Heart left ventricle (tissue), 16 donors: Measurements from ENCODE around the gene DACT2. TPM values are rescaled to one million over a fixed set of nuclear protein-coding genes. Genes with fewer than 3 reads are reported as not detected.

ENCODE experiments used
- ATAC-seq, 4 donors: fragments of 200-7000 bp; cut with Tn5 transposase; one replicate each; pipeline ENCODE4 v1.9.1; 2020 to 2022; ENCODE audit warnings: moderate library complexity in 4 of 4, mild to moderate bottlenecking in 3 of 4, moderate number of reproducible peaks in 1 of 4
- DNase-seq, 5 donors: peaks; one replicate each; pipeline ENCODE4 v3.0.0-alpha.2; 2020
- H3K27ac ChIP-seq, 12 donors: fragments of 200-600 bp; sonication (generic) in 4 of 12; one replicate each; pipeline versions ENCODE4 v1.5.0 to v1.8.0; 2016 to 2022; ENCODE audit warnings: mild to moderate bottlenecking in 2 of 12
- H3K27me3 ChIP-seq, 9 donors: fragments of 200-600 bp; sonication (generic) in 2 of 9; one replicate each; pipeline versions ENCODE4 v1.5.1 to v1.8.0; 2016 to 2022; ENCODE audit warnings: mild to moderate bottlenecking in 3 of 9
- H3K36me3 ChIP-seq, 9 donors: fragments of 200-600 bp; sonication (generic) in 2 of 9; one replicate each; pipeline versions ENCODE4 v1.5.0 to v1.8.0; 2018 to 2022; ENCODE audit warnings: mild to moderate bottlenecking in 2 of 9
- H3K4me1 ChIP-seq, 12 donors: fragments of 200-600 bp; sonication (generic) in 4 of 12; one replicate each; pipeline versions ENCODE4 v1.5.0 to v1.8.0; 2016 to 2022; ENCODE audit warnings: mild to moderate bottlenecking in 3 of 12
- H3K4me3 ChIP-seq, 12 donors: fragments of 200-600 bp; sonication (generic) in 4 of 12; one replicate each; pipeline versions ENCODE4 v1.5.0 to v1.8.0; 2017 to 2022; ENCODE audit warnings: mild to moderate bottlenecking in 9 of 12, moderate library complexity in 4 of 12
- H3K9me3 ChIP-seq, 12 donors: fragments of 200-600 bp; sonication (generic) in 4 of 12; one replicate each; pipeline versions ENCODE4 v1.5.0 to v1.8.0; 2016 to 2022; ENCODE audit warnings: mild to moderate bottlenecking in 1 of 12
- POLR2A ChIP-seq, 2 donors: fragments of 450-650 bp; IDR thresholded peaks; one replicate each; pipeline ENCODE4 v1.6.1; 2017; ENCODE audit warnings: antibody characterized with exemption in 2 of 2, mild to moderate bottlenecking in 2 of 2, moderate library complexity in 2 of 2
- WGBS, 4 donors: extraction: QIAGEN DNeasy Blood & Tissue Kit in 2 of 4; methylation state at CpG; one replicate each; pipeline versions ENCODE4 v1.1.5 to v1.1.7; 2013 to 2018; 5-methylcytosine and 5-hydroxymethylcytosine counted together
- intact Hi-C, 10 donors: fragments of 100-400 bp; cut with DNase I; formaldehyde crosslinking; loops; one replicate each; pipeline versions ENCODE4 v1.11.1 to v1.14.2; 2022
- polyA plus RNA-seq, 2 donors: library from polyadenylated mRNA; stranded (reverse); fragments of 200-250 nt; gene quantifications; one replicate each; pipeline ENCODE4 v1.2.3, GENCODE V29; 2013
- total RNA-seq, 9 donors: library from RNA; depleted of rRNA in 2 of 9; stranded (reverse); fragments of >200 nt in 2 of 9; fragmentation: NEBNext Ultra II Directional in 3 of 9; extraction: Animal tissue kit (Norgen Biotek cat#: 25700) in 3 of 9; gene quantifications; one replicate each; pipeline versions ENCODE4 v1.1.0 to v1.2.4, GENCODE V29; 2016 to 2023
- TF ChIP-seq, protein P1 (sequence below), 12 donors: fragments of 200-600 bp; sonication (generic) in 4 of 12; IDR thresholded peaks; one replicate each; pipeline versions ENCODE4 v1.5.0 to v1.8.0; 2018 to 2022; ENCODE audit warnings: antibody characterized with exemption in 12 of 12, mild to moderate bottlenecking in 5 of 12
- donor health status: ischemic (EF 13 %, LVEDD 7.1; RV severe dilation, severe dysfunction).
- donor health status: healthy with polysubstance abuse.
- donor health status: DM: no; HTN: yes; CAD: no.
- donor health status: DM: no; HTN: no; CAD: no.
- donor health status: ischemic (EF 25% LVEDD 6.9; RV normal size, moderate dysfunction).
- donor health status: ischemic (EF 25% LVEDD 5.7; RV mildly dilated, moderate dysfunction).
- donor health status: healthy.
- donor health status: DM: yes; HTN: yes; CAD: no.
- donor health status: ischemic (EF 35%, LVEDD 5.7; RV mildly dilated, moderate dysfunction).
- donor health status: nonischemic (EF 11% LVEDD 7.7; RV severe dilation, severe dysfunction).
- donor health status: DM: yes; HTN: yes; CAD: no.
- donor health status: PGD.
- donor health status: ischemic (EF 29% LVEDD 5.4; RV normal size, mild dysfunction).
- donor health status: nonischemic (EF 23%, LVEDD 6.1; RV moderate dilation, normal function).

DACT2 gene
- total and polyA plus RNA-seq, 11 donors = 0.14 to 3.8 (median 0.30) TPM

DNA sequence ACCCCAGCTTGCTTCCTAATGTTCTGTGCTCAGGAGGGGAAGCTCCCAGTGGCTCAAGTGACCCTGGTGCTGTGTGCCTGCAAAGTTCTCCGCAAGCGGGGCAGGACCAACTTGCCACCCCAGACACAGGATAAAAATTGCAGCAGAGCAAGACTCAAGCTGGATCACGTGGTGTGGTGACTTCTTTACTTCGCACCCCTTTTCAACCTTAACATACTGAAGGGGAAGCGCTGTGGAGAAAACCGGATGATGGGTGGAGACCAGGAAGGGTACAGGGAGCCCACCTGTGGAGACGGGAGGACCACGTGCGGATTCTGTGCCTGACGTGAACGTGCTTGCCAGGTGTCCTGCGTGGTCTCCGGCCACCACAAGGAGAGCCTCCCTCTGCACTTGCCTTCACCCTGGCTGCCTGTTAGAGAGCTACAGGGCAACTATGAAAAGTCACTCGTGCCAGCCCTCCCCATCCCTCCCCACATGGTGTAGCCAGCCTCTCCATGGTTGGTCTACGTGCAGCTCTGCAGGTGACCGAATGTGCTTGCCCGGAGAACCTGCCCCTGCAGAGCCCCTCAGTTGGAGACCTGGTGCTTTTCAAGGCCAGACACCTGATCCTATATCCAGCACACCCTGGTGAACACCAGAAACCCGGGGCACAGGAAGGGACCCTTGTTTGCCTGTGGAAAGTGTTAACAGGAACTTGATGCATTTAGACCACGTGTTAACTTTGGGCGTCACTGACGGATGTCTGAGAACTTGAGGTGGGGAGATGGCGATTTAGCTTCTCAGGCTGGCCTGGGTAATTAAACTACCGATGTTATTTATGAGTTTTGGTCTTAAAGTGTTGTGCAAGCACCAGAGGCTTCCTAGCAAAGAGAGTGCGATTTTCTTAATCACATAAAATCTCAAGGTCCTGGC is 23.9 kb upstream of the DACT2 start:
- Histone ChIP-seq H3K4me1 (no peaks in the 10 kb centered on the region), H3K4me3 (no peak overlapping the region), H3K36me3 (no peaks in the 10 kb centered on the region), H3K27me3 (peaks cover 0 to 22% (median 7%) of the 10 kb centered on the region in 9 donors), H3K9me3 (no peaks in the 10 kb centered on the region), H3K27ac (no peak overlapping the region)
- intact Hi-C loops = loop anchor here in 1 of 10 donors (10.0 kb wide), 1 partner anchor 189 kb away; no protein-coding TSS in a partner anchor
- 61 to 68% (median 64%) methylated on average over 24 of the region's 24 CpGs for WGBS, 4 donors
- ATAC-seq (no peak), DNase-seq (no peak)
- no peak for TF ChIP-seq POLR2A (IDR thresholded peaks at IDR 0.05)
- TF ChIP-seq, protein P1, sequence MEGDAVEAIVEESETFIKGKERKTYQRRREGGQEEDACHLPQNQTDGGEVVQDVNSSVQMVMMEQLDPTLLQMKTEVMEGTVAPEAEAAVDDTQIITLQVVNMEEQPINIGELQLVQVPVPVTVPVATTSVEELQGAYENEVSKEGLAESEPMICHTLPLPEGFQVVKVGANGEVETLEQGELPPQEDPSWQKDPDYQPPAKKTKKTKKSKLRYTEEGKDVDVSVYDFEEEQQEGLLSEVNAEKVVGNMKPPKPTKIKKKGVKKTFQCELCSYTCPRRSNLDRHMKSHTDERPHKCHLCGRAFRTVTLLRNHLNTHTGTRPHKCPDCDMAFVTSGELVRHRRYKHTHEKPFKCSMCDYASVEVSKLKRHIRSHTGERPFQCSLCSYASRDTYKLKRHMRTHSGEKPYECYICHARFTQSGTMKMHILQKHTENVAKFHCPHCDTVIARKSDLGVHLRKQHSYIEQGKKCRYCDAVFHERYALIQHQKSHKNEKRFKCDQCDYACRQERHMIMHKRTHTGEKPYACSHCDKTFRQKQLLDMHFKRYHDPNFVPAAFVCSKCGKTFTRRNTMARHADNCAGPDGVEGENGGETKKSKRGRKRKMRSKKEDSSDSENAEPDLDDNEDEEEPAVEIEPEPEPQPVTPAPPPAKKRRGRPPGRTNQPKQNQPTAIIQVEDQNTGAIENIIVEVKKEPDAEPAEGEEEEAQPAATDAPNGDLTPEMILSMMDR (IDR thresholded peaks at IDR 0.05) = no peak

DNA sequence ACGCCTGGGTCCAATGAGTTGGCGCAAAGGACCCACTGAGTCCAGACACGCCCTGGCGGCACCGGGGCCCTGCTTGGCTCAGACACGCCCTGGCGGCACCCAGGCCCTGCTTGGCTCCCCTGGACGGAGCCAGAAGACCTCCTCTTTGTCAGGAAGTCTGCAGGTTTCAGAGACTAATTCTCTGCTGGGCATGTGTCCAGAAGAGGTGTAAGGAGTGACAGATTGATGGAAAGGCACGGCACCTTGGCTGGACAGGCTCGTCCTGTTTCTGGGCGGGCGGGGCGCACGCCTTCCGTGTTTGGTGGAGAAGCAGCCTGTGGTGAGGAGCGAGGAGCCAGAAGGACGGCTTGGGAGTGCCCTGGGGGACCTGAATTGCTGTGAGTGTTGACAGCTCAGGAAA is 23.1 kb upstream of the DACT2 start:
- Histone ChIP-seq H3K4me3 (no peak overlapping the region), H3K9me3 (no peaks in the 10 kb centered on the region), H3K4me1 (no peaks in the 10 kb centered on the region), H3K27ac (no peak overlapping the region), H3K27me3 (peaks cover 0 to 22% (median 7%) of the 10 kb centered on the region in 9 donors), H3K36me3 (no peaks in the 10 kb centered on the region)
- WGBS, 4 donors = 62 to 75% (median 70%) methylated on average over 17 of the region's 17 CpGs
- no peak for ATAC-seq
- DNase-seq = no peak
- TF ChIP-seq, protein P1 (IDR thresholded peaks at IDR 0.05) = no peak
- no peak for TF ChIP-seq POLR2A (IDR thresholded peaks at IDR 0.05)
- intact Hi-C loops = loop anchor here in 1 of 10 donors (10.0 kb wide), 1 partner anchor 188 kb away; no protein-coding TSS in a partner anchor

DNA sequence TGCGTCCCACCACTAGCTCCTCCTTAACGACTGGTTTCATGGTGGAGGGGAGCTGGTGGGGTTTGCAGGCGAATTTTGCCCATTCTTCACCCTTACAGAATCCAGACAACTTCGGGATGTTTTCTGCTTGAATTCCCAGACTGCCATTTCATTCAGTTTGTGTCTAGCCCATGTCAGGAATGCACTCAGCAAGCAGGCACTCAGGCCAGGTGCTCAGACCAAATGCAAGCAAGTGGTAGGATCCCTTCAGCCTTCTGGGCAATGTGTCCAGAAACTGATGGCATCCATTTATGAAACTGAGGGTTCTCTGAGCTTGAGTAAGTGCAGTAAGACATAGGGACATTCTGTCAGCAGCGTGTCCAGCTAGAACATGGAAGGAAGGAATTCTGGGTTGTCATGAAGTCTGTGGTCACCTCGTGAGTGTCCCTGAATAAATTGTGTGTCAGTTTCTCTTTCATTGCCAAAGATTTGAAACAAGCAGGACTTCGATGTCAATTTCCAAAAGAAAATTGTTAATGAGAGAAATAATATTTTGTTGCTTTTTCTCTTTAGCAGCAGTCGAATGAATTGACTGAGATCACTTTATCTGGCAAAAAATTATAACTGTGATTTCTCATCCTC is 21.8 kb upstream of the DACT2 start:
- Histone ChIP-seq H3K27me3 (peaks cover 0 to 29% (median 7%) of the 10 kb centered on the region in 9 donors), H3K36me3 (no peaks in the 10 kb centered on the region), H3K27ac (no peak overlapping the region), H3K4me3 (no peak overlapping the region), H3K9me3 (no peaks in the 10 kb centered on the region), H3K4me1 (no peaks in the 10 kb centered on the region)
- TF ChIP-seq POLR2A (IDR thresholded peaks at IDR 0.05) = no peak
- TF ChIP-seq, protein P1 (IDR thresholded peaks at IDR 0.05) = no peak
- 77 to 85% (median 82%) methylated on average over 8 of the region's 8 CpGs for WGBS, 4 donors
- intact Hi-C loops = loop anchor here in 1 of 10 donors (10.0 kb wide), 1 partner anchor 187 kb away; no protein-coding TSS in a partner anchor
- no peak for ATAC-seq
- DNase-seq = no peak

DNA sequence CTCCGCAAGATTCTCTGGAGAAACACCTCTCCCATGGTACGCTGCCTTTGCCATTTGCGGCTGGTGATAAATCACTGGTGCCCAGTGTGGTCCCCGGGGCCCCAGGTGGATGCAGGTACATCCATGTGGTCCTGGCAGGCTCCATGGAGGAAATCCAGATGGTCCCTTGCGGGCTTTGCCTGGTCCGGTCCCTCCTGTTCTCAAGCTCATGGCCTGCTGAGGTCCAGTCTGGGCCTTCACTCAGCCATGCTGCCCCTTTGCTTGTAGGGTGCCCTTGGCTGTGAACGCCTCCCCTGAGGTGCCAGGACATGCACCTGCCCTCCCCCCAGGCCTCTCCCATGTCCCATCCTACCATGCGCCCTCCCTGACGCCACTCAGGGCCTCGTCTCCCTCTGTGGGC is 21.2 kb upstream of the DACT2 start:
- Histone ChIP-seq H3K4me3 (no peak overlapping the region), H3K36me3 (no peaks in the 10 kb centered on the region), H3K9me3 (no peaks in the 10 kb centered on the region), H3K27ac (no peak overlapping the region), H3K4me1 (no peaks in the 10 kb centered on the region), H3K27me3 (peaks cover 0 to 34% (median 7%) of the 10 kb centered on the region in 9 donors)
- no peak for TF ChIP-seq POLR2A (IDR thresholded peaks at IDR 0.05)
- TF ChIP-seq, protein P1 (IDR thresholded peaks at IDR 0.05) = no peak
- no peak for DNase-seq
- WGBS, 4 donors = 92 to 96% (median 95%) methylated on average over 5 to 10 of the region's 10 CpGs
- no peak for ATAC-seq
- intact Hi-C loops = loop anchor here in 1 of 10 donors (10.0 kb wide), 1 partner anchor 186 kb away; no protein-coding TSS in a partner anchor
